Kidney (tissue), 14 donors: ENCODE results near the gene PKMYT1. TPM values are rescaled to one million over a fixed set of nuclear protein-coding genes. Genes with fewer than 3 reads are reported as not detected.

ENCODE experiments used
- DNase-seq, 5 donors: peaks; one replicate each; pipeline ENCODE4 v3.0.0-alpha.2; 2013 to 2020
- FAIRE-seq: peaks from 2 replicates; lab custom pipeline; 2012; peaks lifted over from hg19 to GRCh38; lab: Jason Lieb, UNC
- H3K27ac ChIP-seq, 2 donors: one replicate each; pipeline ENCODE4 v1.7.0; 2013; ENCODE audit warnings: low read depth in 2 of 2, low read length in 2 of 2, inconsistent platforms in 1 of 2
- H3K27me3 ChIP-seq: one replicate; pipeline ENCODE4 v1.7.1; 2013; ENCODE audit warnings: low read length, inconsistent platforms; ENCODE audit not compliant: control insufficient read depth, insufficient read depth
- H3K36me3 ChIP-seq, 3 donors: one replicate each; pipeline versions ENCODE4 v1.7.0 to v1.7.1; 2013; ENCODE audit warnings: low read length in 3 of 3, control low read depth in 1 of 3, inconsistent platforms in 1 of 3; ENCODE audit not compliant: insufficient read depth in 3 of 3, control insufficient read depth in 2 of 3
- H3K4me1 ChIP-seq, 3 donors: one replicate each; pipeline versions ENCODE4 v1.7.0 to v1.7.1; 2013; ENCODE audit warnings: low read length in 3 of 3, inconsistent platforms in 1 of 3, low read depth in 1 of 3; ENCODE audit not compliant: control insufficient read depth in 2 of 3, insufficient read depth in 2 of 3
- H3K4me3 ChIP-seq, 3 donors: one replicate each; pipeline versions ENCODE4 v1.7.0 to v1.8.1; 2013; ENCODE audit warnings: low read length in 3 of 3, control low read depth in 1 of 3, inconsistent platforms in 1 of 3
- H3K9ac ChIP-seq, 3 donors: one replicate each; pipeline versions ENCODE4 v1.7.0 to v1.7.1; 2013; ENCODE audit warnings: low read length in 3 of 3, control low read depth in 1 of 3, inconsistent platforms in 1 of 3
- H3K9me3 ChIP-seq, 3 donors: one replicate each; pipeline versions ENCODE4 v1.7.0 to v1.7.1; 2013; ENCODE audit warnings: low read length in 3 of 3, control low read depth in 1 of 3, inconsistent platforms in 1 of 3; ENCODE audit not compliant: control insufficient read depth in 2 of 3, insufficient read depth in 1 of 3
- intact Hi-C: fragments of 100-400 bp; cut with DNase I; formaldehyde crosslinking; loops from one replicate; pipeline ENCODE4 v1.11.1; 2022
- polyA plus RNA-seq: library from polyadenylated mRNA; stranded (reverse); fragments of 350-450 nt; fragmentation: Illumina TruSeq; extraction: RNeasy Lipid Tissue Mini Kit (QIAGEN cat#74804); gene quantifications from one replicate; pipeline ENCODE4 v1.2.3, GENCODE V29; 2014; ENCODE audit warnings: low read depth, low replicate concordance; ENCODE audit not compliant: insufficient read depth
- total RNA-seq: library from RNA; stranded (reverse); fragmentation: NEBNext Ultra II Directional; extraction: Animal tissue kit (Norgen Biotek cat#: 25700); gene quantifications from one replicate; pipeline ENCODE4 v1.2.1, GENCODE V29; 2021
- TF ChIP-seq, protein P1 (sequence below): IDR thresholded peaks from 3 replicates; pipeline ENCODE4 v1.5.1; 2012; ENCODE audit warnings: mild to moderate bottlenecking, moderate library complexity, borderline replicate concordance; ENCODE audit not compliant: insufficient read depth; ENCODE audit errors: extremely low read depth
- donor health status: control.
- donor health status: control.
- donor health status: control.
- donor health status: control.
- donor health status: control.
- donor health status: DM: yes; HTN: yes; CAD: no.
- donor health status: Normal renal cell carcinoma (clear cell type).

PKMYT1 gene
- total and polyA plus RNA-seq, 2 donors from 2014 or later, result 0.97 to 2.2 TPM

DNA sequence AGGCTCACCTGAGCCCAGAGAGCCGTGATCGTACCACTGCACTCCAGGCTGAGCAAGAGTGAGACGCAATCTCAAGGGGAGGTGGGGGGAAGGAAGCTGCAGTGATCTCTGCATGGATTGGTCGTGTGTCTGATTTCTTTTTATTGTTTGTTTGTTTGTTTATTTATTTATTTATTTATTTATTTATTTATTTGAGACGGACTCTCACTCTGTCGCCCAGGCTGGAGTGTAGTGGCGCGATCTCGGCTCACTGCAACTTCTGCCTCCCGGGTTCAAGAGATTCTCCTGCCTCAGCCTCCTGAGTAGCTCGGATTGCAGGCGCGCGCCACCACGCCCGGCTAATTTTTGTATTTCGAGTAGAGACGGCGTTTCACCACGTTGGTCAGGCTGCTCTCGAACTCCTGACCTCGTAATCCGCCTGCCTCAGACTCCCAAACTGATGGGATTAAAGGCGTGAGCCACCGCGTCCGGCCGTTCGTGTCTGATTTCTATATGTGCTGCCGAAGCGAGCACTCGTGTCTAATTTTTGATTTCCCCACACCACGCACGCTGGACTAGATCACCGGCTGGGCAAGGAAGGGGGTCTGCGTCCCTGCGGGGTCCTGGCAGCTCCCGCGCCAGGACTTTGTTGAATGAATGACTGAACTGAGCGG lies 39.5 kb upstream of the PKMYT1 start:
- Histone ChIP-seq H3K36me3 (no peaks in the 10 kb centered on the region), H3K4me1 (peaks cover 0 to 23% (median 19%) of the 10 kb centered on the region in 3 donors), H3K9me3 (no peaks in the 10 kb centered on the region), H3K9ac (peak overlapping the region in 1 of 3 donors; percentile 60), H3K27me3 (peaks cover 4% of the 10 kb centered on the region), H3K27ac (peak overlapping the region in 1 of 2 donors; percentile 98), H3K4me3 (peak overlapping the region; percentile 40 to 64 (median 59))
- TF ChIP-seq, protein P1, sequence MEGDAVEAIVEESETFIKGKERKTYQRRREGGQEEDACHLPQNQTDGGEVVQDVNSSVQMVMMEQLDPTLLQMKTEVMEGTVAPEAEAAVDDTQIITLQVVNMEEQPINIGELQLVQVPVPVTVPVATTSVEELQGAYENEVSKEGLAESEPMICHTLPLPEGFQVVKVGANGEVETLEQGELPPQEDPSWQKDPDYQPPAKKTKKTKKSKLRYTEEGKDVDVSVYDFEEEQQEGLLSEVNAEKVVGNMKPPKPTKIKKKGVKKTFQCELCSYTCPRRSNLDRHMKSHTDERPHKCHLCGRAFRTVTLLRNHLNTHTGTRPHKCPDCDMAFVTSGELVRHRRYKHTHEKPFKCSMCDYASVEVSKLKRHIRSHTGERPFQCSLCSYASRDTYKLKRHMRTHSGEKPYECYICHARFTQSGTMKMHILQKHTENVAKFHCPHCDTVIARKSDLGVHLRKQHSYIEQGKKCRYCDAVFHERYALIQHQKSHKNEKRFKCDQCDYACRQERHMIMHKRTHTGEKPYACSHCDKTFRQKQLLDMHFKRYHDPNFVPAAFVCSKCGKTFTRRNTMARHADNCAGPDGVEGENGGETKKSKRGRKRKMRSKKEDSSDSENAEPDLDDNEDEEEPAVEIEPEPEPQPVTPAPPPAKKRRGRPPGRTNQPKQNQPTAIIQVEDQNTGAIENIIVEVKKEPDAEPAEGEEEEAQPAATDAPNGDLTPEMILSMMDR, result no peak
- intact Hi-C loops, result no loop called here
- no peak for DNase-seq
- FAIRE-seq, result no peak

DNA sequence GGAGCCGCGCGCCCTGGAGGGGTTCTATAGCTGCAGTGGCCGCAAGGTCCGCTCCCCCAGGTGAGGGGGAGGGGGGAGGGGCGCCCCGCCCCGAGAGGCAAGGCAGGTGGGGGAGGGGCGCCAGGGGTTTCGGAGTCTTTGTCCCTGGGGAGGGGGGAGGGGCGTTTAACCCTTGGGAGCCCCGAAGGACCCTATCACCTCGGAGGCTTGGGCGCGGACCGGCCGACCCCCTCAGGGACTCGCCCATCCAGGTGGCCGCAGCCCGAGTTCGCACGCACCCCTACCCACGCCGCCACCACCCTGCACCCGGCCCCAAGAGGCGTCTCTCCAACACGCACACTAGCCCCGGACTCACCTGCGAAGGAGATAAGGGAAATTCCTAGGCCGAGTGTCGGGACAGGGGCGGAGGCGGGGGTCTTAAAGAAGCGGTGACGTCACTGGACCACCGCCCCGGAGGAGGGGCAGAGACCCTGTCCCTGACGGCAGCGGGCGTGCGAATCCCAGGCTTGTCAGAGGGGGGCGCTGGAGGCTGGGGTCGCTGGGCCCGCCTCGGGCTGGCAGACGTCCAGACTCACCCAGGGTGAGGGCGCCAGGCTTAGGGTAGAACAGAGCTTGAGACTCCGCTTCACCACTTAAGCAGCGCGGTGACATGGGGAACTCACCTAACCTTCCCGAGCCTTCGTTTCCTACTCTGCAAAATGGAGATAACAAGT lies 37.7 kb upstream of the PKMYT1 start, which contains the start of gene CLDN6:
CLDN6 (minus strand) TSS at position 390 of the 713 bp plus-strand sequence. CDS start 2,162 bp downstream, outside the sequence.
- Histone ChIP-seq H3K27ac (no peak within 1 kb of the TSS), H3K9ac (no peak within 1 kb of the TSS), H3K4me3 (peak within 1 kb of the TSS in 1 of 3 donors; percentile 16), H3K4me1 (peaks cover 0 to 19% (median 18%) of the 10 kb centered on the region in 3 donors), H3K36me3 (no peaks in the 10 kb centered on the region), H3K27me3 (peaks cover 4% of the 10 kb centered on the region), H3K9me3 (no peaks in the 10 kb centered on the region)
- intact Hi-C loops, result no loop called here
- TF ChIP-seq, protein P1, result no peak
- peak in 4 of 5 donors; percentile 81 to 90 (median 84) for DNase-seq
- no peak for FAIRE-seq

DNA sequence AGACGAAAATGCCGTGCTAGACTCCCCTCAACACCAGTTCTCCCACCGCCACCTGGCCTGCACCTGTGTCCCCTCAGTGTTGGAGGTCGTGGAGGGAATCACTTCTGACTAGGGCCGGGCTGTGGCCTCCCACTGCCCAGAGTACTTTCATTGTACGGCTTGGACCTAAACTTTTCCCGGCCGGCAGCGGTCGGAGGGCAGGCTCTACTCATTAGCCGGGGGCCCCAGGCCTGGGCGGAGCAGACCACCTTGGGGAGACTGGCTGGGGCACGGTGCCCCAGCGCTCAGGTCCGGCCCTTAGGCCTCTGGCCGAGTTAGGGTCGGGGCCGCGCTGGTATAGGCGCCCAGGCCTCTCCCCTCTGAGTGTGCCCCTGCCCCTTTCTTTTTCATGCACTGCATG lies 37.1 kb upstream of the PKMYT1 start:
- Histone ChIP-seq H3K9ac (no peak overlapping the region), H3K4me1 (peaks cover 0 to 13% (median 12%) of the 10 kb centered on the region in 3 donors), H3K9me3 (no peaks in the 10 kb centered on the region), H3K36me3 (no peaks in the 10 kb centered on the region), H3K27ac (no peak overlapping the region), H3K4me3 (no peak overlapping the region), H3K27me3 (peaks cover 4% of the 10 kb centered on the region)
- FAIRE-seq (no peak), DNase-seq (no peak)
- TF ChIP-seq, protein P1, result no peak
- intact Hi-C loops, result no loop called here
